Measurements from ENCODE around the gene MICB.

DNA sequence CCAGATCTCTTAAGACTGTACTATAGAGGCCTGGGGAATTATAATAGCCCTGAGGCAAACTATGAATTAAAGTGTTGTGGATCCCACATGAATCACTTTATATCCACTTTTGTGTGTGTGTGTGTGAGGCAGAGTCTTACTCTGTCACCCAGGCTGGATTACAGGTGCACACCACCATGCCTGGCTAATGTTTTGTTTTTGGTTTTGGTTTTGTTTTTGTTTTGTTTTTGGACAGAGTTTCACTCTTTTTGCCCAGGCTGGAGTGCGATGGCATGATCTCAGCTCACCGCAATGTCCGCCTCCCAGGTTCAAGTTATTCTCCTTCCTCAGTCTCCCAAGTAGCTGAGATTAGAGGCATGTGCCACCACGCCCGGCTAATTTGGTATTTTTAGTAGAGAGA lies 32.2 kb upstream of the MICB start:
- TF ChIP-seq CTCF (IDR thresholded peaks at IDR 0.05) (no peak), EZH2 (IDR thresholded peaks at IDR 0.05; ENCODE audit: borderline replicate concordance, insufficient read depth, low read depth, low read length, poor library complexity, severe bottlenecking) (no peak)
